HL-60 (cell line): ENCODE results near the gene AGO1.
"Not testable (repeated sequence)": the region's sequence is repeated elsewhere in the genome, so short reads cannot be mapped to it uniquely, and the experiment has no call there.

Experiments used
- DNase-seq, 2 experiments: peaks; one replicate each; pipeline ENCODE4 v3.0.0-alpha.2; 2010 to 2020; ENCODE audit warnings: low read depth in 1 of 2, low spot score in 1 of 2
- H3K27ac ChIP-seq: fragments of 250-450 bp; sonication (Bioruptor Pico); replicated peaks from 2 replicates; pipeline ENCODE4 v1.5.1; 2020; ENCODE audit warnings: mild to moderate bottlenecking, moderate library complexity
- H3K27me3 ChIP-seq: fragments of 250-450 bp; sonication (Bioruptor Pico); 2 replicates; pipeline ENCODE4 v1.5.1; 2021; ENCODE audit warnings: mild to moderate bottlenecking, moderate library complexity; ENCODE audit not compliant: insufficient read depth, poor library complexity, severe bottlenecking
- H3K4me3 ChIP-seq: replicated peaks from 2 replicates; pipeline ENCODE4 v1.5.1; 2011; ENCODE audit warnings: mild to moderate bottlenecking, control low read depth, low read length; ENCODE audit not compliant: insufficient read depth
- CTCF ChIP-seq: IDR thresholded peaks from one replicate; pipeline ENCODE4 v1.5.1; 2011; ENCODE audit warnings: low read length, control low read depth, inconsistent platforms; ENCODE audit not compliant: insufficient read depth
- GABPA ChIP-seq: IDR thresholded peaks from 2 replicates; pipeline ENCODE4 v1.6.1; 2012; ENCODE audit warnings: low read depth
- POLR2AphosphoS5 ChIP-seq: IDR thresholded peaks from 2 replicates; pipeline ENCODE4 v1.6.1; 2012; ENCODE audit warnings: low read depth
- REST ChIP-seq: IDR thresholded peaks from 2 replicates; pipeline ENCODE4 v1.6.1; 2012; ENCODE audit warnings: low read depth; ENCODE audit not compliant: insufficient replicate concordance
- SPI1 ChIP-seq: IDR thresholded peaks from 2 replicates; pipeline ENCODE4 v1.6.1; 2012; ENCODE audit warnings: low read depth, mild to moderate bottlenecking, borderline replicate concordance

AGO1 gene

GRCh38 chr1:35962952-35963351, 79.9 kb downstream of the AGO1 start:
- no peak for DNase-seq

GRCh38 chr1:35964277-35964676, 81.3 kb downstream of the AGO1 start:
- not testable (repeated sequence) for H3K4me3 ChIP-seq, DNase-seq, H3K27me3 ChIP-seq, H3K27ac ChIP-seq

More at GRCh38 chr1:35962952-35963351, 79.9 kb downstream of the AGO1 start:
- Histone ChIP-seq H3K27ac (no peak overlapping the region), H3K4me3 (no peak overlapping the region), H3K27me3 (no peaks in the 10 kb centered on the region)
- no peak for TF ChIP-seq CTCF
- TF ChIP-seq REST, result no peak
- TF ChIP-seq POLR2AphosphoS5, result no peak
- no peak for TF ChIP-seq GABPA
- no peak for TF ChIP-seq SPI1

DNA sequence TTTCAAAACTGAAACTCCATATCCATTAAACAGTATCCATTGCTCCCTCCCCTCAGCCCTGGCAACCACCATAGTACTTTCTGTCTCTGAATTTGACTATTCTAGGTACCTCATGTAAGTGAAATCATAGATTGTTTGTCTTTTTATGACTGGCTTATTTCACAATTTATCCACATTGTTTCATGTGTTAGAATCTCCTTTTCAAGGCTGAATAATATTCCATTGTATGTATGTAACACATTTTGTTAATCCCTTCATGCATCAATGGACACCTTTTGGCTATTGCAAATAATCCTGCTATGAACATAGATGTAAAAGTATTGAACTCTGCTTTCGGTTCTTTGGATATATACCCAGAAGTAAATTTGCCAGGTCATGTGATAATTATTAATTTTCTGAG, 85.4 kb downstream of the AGO1 start:
- no peaks in the 10 kb centered on the region for H3K27me3 ChIP-seq
- H3K27ac ChIP-seq, result no peak overlapping the region
- no peak overlapping the region for H3K4me3 ChIP-seq
- DNase-seq, result no peak
- TF ChIP-seq CTCF (no peak), GABPA (no peak), POLR2AphosphoS5 (no peak), REST (no peak), SPI1 (no peak)

DNA sequence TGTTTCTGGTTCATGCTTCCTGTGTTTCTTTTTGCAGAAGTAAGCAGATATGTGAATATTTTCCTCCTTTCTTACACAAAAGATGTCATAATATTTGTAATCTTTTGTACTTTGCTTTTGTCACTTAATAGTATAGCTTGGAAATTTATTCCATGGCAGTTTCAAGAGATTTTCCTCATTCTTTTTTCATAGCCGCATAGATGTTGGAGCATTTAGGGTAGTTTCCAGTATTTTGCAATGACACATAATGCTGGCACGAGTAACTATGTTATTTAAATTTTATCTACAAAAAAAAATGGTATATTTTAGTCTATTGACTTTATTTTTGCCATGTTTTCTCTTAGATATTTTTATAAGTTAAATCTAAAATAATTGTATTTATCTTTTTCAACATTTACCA, 88.6 kb downstream of the AGO1 start:
- Histone ChIP-seq H3K27me3 (no peaks in the 10 kb centered on the region), H3K27ac (no peak overlapping the region), H3K4me3 (no peak overlapping the region)
- DNase-seq, result no peak
- TF ChIP-seq GABPA, result no peak
- no peak for TF ChIP-seq POLR2AphosphoS5
- TF ChIP-seq SPI1, result no peak
- TF ChIP-seq CTCF, result no peak
- TF ChIP-seq REST, result no peak

DNA sequence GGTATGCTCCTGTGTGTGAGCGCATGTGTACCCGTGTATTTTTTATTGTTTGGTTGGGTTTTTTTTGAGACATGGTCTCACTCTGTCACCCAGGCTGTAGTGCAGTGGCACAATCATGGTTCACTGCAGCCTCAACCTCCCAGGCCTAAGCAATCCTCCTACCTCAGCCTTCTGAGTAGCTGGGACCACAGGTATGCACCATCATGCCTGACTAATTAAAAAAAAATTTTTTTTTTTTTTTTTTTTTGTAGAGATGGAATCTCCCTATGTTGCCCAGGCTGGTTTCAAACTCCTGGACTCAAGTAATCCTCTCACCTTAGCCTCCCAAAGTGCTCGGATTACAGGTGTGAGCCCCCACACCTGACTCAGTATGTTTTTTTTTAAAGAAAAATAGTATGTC, 89.6 kb downstream of the AGO1 start:
- not testable (repeated sequence) for DNase-seq, H3K4me3 ChIP-seq, H3K27me3 ChIP-seq, H3K27ac ChIP-seq
